IPS-18c (cell line): ENCODE results near the gene CSRP1.

ENCODE experiments used
- H3K4me3 ChIP-seq: 2 replicates; pipeline ENCODE4 v1.7.0; 2013; ENCODE audit warnings: low read depth, mild to moderate bottlenecking, low read length, moderate library complexity; ENCODE audit not compliant: insufficient read depth
- H3K9me3 ChIP-seq: one replicate; pipeline ENCODE4 v1.6.1; 2013; ENCODE audit warnings: mild to moderate bottlenecking, low read length, moderate library complexity; ENCODE audit not compliant: control insufficient read depth, insufficient read depth

CSRP1 gene

DNA sequence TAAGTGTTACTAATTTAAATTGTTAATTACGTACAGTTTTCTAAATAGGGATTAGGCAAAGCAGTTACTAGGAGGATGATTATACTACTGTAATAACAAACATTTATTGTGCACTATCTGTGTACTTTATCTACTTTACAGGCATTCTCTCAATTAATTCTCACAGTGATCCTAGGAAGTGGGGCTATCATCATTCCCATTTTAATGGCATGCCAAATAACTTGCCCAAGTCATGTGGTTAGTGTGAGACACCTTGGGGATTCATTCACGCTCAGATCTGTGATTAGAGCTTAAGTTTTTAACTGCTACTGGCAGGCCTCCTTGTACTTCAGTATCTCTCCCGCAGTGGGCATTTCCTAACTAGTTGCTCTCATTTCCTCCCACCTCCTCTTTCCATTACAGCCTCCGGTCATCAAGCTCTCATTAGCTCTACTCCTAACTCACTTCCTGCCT lies 49.4 kb downstream of the CSRP1 start:
- no peaks in the 10 kb centered on the region for H3K9me3 ChIP-seq

GRCh38 chr1:201456499-201457309 lies 50.2 kb downstream of the CSRP1 start:
- no peak overlapping the region for H3K4me3 ChIP-seq

More for the DNA sequence above, 49.4 kb downstream of the CSRP1 start:
- no peak overlapping the region for H3K4me3 ChIP-seq

GRCh38 chr1:201455098-201455497 lies 51.8 kb downstream of the CSRP1 start:
- no peak overlapping the region for H3K4me3 ChIP-seq

More at GRCh38 chr1:201456499-201457309, 50.2 kb downstream of the CSRP1 start:
- H3K9me3 ChIP-seq: no peaks in the 10 kb centered on the region

DNA sequence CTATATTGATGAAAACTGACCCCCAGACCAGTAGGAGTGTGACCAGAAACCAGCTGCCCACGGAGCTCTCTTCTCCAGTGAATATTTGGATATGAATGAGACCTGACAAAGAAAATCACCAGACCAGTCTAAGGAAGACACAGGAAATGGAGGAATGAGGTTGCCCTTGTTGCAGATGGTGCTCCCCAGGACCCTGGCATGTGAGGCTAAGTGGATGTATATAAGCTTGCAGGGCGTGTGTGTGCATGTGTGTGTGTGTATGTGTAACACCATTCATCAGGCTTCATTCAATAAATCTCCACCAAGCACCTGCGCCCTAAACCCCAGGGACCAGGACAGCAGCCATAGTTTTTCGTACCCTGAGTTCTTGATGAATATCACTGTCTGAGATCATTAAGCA lies 52.3 kb downstream of the CSRP1 start:
- H3K4me3 ChIP-seq: no peak overlapping the region
- H3K9me3 ChIP-seq: no peaks in the 10 kb centered on the region

More at GRCh38 chr1:201455098-201455497, 51.8 kb downstream of the CSRP1 start:
- H3K9me3 ChIP-seq: no peaks in the 10 kb centered on the region

- Histone ChIP-seq H3K9me3 (no peaks in the 10 kb centered on the region), H3K4me3 (no peak overlapping the region)
Observed at GRCh38 chr1:201452866-201453265, 54.1 kb downstream of the CSRP1 start.

DNA sequence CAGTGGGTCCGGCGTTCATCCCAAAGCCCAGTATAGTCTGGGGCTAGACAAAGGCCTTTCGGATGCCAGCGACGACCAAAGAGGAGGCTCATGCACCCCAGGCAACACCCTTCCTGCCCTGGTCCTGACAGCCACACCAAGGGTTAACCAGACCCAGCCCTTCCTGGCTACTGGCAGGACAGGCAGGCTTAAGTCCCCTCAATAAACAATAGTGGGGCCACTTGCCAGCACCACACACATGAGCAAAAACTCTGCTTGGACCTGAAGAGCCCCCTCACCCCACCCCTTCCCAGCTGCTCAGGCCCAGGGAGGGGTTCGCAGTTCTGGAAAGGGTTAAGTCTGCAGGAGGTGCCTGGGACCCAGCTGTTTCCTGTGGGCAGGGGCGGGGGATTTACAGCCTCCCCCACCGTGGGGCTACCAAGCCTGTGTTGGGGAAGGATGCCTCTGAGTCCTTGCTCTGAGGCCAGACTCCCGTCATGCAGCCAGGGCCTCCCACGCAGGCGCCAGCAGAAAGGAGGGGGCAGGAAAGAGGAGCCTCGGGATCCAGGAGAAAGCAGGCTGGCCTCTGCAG lies 56.1 kb downstream of the CSRP1 start:
- Histone ChIP-seq H3K4me3 (no peak overlapping the region), H3K9me3 (no peaks in the 10 kb centered on the region)

DNA sequence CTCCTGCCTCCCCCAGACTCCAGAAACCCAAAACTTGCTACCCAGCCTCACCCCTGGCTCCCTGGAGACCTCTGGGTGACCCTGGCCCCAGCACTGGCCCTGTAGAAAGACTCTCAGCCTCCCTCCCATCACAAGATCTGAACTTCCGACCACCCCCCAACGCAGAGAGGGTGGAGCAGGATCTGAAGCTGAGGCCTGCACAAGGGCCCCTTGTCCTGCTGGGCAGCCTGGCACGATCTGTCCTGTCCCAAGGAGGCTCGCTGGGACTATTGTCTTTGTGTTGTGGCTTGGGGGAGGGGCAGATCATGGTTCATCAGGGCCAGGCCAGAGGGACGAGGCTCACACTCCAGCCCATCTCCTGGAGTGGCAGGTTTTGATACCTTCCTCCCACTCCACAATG lies 57.9 kb downstream of the CSRP1 start:
- Histone ChIP-seq H3K9me3 (no peaks in the 10 kb centered on the region), H3K4me3 (no peak overlapping the region)

DNA sequence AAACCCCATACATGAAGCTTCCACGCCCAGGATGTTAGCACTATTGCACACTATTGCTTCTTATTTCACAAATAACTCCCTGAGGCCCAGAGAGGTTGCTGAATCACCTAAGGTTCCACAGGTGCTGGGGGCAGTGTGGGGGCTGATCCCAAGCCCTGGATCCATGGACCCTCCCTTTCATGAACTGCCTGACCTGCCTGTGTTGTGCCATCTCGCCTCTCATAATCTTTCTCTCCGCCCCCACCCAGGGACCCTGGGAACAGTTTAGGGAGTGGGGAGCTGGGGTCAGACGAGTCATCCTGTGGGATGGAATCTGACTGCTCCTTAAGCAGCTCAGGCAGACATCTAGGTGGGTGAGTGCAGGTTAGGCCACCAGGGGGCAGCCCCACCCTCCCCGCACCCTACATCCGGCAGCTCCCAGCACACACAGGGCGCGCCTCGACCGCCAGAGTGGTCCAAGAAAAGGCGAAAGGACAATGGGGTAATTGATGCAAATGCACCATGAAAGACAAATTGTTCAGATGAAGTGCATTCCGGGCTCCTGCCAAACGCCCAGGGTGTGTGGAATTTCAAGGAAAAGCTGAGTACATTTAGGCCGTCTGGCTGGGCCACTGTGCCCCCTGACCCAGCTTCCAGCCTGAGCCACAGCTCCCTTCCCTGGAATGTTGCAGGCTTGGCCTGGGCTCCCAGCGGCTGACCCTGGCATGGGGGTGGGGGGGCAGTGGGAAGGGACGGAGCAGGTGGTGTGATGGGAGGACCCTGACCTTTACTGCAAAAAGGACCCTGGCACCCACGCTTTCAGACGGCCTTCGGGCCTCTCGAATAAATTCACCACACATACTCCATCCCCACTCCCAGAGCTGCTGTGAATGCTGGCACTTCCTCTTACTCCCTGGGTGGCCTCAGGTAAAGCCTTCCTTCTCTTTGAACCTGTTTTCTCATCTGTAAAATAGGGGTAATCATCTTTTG lies 58.7 kb downstream of the CSRP1 start:
- no peak overlapping the region for H3K4me3 ChIP-seq

DNA sequence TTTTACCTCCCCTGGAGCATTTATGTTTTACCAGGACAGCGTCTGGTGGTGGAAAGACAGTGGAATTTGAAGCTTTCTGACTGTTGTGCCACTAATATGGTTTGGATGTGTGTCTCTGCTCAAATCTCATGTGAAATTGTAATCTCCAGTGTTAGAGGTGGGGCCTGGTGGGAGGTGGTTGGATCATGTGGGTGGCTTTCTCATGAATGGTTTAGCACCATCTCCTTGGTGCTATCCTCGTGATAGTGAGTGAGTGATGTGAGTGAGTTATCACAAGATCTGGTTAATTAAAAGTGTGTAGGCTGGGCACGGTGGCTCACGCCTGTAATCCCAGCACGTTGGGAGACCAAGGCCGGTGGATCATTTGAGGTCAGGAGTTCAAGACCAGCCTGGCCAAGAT lies 61.6 kb downstream of the CSRP1 start:
- H3K4me3 ChIP-seq: no peak overlapping the region
- H3K9me3 ChIP-seq: no peaks in the 10 kb centered on the region

More for the DNA sequence above, 58.7 kb downstream of the CSRP1 start:
- H3K9me3 ChIP-seq: no peaks in the 10 kb centered on the region

- H3K9me3 ChIP-seq: no peaks in the 10 kb centered on the region
- H3K4me3 ChIP-seq: no peak overlapping the region
Observed at GRCh38 chr1:201444792-201445191, 62.1 kb downstream of the CSRP1 start.

DNA sequence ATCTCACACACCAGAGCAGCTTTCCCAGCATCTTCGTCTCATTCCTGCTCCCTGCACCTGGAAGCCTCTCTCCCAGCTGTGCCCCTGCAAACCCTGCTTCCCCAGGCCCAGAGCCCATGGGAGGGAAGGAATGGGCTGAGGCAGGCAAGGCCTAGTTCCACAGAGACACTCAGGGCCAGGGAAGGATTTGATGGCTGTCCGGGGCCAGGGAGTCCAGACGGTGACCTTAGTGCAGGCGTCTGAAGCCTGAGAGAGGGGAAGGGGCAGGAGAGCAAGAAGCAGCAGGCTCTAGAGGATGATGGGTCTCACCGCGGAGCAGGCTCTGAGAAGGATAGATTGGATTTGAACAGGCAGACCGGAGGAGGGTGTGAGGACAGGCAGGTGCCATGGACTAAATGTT lies 63.2 kb downstream of the CSRP1 start:
- H3K4me3 ChIP-seq: no peak overlapping the region
- no peaks in the 10 kb centered on the region for H3K9me3 ChIP-seq

GRCh38 chr1:201436969-201437368 lies 70.0 kb downstream of the CSRP1 start:
- no peaks in the 10 kb centered on the region for H3K9me3 ChIP-seq
- no peak overlapping the region for H3K4me3 ChIP-seq

DNA sequence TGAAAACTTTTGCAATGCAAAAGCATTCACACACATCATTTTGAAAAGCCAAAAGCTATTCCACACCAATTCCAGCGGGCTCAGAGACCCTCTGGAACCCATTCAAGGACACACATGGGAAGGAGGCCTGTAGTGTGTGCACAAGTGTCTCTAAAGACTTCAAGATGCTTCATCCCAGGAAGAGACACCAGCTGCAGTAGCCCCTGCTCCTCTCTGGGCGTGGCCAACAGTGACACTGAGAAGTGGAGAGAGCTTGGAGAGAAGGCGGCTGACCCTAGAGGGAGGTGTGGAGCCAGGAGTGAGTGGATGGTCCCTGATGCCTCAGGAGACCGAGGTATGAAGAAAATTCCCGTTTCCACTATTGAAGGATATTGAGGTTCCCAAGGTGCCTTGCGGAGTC lies 70.5 kb downstream of the CSRP1 start:
- Histone ChIP-seq H3K4me3 (no peak overlapping the region), H3K9me3 (no peaks in the 10 kb centered on the region)

GRCh38 chr1:201434266-201434665 lies 72.7 kb downstream of the CSRP1 start:
- H3K4me3 ChIP-seq: no peak overlapping the region
- H3K9me3 ChIP-seq: no peaks in the 10 kb centered on the region

- Histone ChIP-seq H3K4me3 (no peak overlapping the region), H3K9me3 (no peaks in the 10 kb centered on the region)
Observed at GRCh38 chr1:201433609-201434008, 73.3 kb downstream of the CSRP1 start.
